GM21619 (cell line): Measurements from ENCODE around the gene CWC25.

Source experiments
- ATAC-seq: cut with Tn5 transposase; IDR thresholded peaks from one replicate; pipeline ENCODE4 v1.9.1; 2021; ENCODE audit not compliant: unreplicated experiment

Gene CWC25

DNA sequence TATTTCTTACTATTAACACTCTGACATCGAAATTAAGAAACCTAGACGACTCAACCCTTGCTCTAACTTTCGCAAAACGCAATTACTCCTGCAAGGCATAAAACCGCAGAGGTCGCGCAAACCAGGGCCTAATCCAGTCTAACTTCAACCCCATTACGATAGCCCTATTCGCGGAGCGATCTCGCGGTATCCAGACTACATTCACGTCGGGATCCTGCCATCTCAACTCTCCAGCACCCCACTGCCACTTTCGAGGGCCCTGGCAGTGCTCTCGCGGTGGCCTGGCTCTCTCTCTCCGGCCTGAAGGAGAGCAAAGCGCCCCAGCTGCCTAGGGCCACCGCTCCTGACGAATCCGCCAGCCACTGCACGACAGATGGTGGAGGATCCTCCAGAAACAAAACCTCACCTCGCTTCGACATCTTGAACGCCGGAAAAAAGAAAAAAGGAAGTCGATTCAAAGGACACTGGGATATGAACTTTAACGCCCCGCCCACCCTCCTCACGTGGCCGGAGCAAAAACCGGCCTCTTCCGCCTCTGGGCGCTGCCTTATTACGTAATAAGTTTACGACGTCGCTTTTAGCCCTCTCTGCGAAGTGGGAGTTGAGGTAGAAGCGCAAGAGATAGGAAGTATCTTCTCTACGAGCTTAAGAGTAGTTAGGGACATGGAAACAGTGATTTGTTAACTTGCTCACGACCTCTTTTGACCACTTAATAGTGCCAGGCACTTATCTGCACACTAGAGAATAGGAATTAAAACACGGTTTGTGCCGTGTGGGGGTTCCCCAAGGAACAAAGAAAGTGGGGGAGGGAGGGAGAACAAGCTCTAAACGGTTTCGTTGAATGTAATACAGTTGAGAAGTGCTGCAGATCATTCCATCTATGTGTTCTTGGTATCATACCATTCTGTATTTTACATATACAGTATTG is 28.4 kb upstream of the CWC25 start, which contains the start of gene RPL23:
RPL23 (minus strand) TSS at position 430 of the 928 bp plus-strand sequence; CDS start at position 419, 11 bp downstream.
- peak; percentile 77 for ATAC-seq

DNA sequence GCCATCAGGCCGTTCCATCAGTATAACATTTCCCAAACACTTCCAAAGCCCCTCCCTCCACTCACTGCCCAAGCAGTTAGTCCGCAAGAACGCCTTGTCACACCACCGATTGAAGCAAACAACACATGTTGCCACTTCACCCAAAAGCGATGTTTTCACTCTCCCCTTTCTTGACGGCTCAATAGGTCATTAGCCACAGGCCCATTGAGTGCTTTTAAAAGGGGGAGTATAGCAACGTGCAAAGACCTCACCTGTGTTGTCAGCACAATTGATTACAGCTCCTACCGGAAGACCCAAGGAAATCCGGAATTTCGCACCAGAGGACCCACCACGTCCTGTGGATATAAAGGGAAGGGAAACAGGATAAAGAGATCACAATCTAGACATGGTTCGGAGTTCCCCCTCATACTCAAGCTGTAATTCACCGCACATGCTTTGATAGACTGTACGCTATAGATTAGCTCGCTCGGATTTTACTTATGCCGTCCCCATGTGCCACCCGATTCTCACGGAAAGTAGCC is 27.7 kb upstream of the CWC25 start:
- no peak for ATAC-seq

DNA sequence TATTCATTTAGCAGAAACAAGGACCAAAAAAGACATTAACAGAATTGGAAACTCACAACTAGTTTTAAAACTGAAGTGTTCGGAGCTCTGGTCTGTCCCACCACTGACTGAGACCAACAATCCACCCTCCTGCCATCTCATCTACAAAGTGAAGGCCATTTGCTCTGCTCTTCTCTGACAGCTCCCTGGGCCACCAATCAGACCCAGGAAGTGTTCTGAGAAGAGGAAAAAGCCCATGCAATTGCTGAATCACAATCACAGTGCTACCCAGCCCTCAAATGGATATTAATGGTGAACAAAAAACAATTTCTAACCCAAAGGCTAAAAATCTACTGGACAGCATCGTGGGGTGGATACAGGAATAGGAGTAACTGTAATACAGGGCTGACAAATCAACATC is 26.3 kb upstream of the CWC25 start:
- ATAC-seq: no peak

DNA sequence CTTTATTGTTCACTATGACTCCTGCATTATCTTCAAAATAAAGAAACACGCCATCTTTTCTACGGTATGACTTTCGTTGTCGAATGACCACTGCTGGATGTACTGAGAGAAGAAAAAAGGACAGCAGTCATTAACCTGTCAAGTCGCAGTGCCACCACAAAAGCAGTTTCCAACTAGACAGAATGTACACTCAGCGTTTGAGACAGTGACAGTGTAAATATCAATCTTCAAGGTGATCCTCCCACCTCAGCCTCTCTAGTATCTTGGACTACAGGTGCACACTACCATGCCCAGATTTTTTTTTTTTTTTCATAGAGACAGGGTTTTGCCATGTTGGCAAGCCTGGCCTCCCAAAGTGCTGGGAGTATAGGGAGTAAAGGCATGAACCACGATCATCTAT is 25.3 kb upstream of the CWC25 start:
- ATAC-seq: no peak

DNA sequence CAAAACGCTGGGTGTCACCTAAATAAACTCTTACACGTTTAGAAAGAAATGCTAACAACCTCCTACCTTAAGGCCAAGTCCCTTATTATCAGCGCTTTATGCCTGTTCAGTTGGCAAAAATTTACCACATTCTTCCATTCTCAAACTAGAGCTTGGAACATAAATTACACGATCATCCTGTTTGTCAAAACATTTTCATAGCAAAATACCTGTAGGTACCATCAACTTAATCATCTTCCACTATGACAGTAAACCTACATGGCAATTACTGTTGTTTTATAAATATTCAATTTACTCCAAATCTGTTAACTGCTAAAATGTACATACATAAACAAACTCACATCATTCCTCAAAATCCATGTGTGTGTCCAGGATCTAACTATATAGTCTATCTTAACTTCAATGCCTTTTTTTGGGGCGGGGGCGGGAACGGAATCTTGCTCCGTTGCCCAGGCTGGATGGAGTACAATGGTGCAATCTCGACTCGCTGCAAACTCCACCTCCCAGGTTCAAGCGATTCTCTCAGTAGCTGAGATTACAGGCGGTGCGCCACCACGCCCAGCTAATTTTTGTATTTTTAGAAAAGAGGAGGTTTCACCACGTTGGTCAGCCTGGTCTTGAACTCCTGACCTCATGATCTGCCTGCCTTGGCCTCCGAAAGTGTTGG is 24.0 kb upstream of the CWC25 start:
- no peak for ATAC-seq

DNA sequence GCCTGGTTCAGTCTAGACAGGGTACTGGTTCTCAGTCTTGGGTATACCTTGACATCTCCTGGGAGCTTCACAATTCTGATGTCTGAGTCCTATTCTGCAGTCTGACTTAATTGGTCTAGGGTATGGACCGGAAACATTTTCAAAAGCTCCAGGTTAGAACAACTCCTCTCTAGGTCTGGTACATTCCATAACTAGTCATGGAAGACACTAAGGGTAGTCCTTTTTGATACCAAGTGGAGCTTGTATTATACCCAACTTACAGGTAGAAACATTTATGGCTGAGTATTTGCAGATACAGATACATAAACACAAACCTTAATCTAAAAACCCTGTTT is 23.4 kb upstream of the CWC25 start:
- no peak for ATAC-seq

DNA sequence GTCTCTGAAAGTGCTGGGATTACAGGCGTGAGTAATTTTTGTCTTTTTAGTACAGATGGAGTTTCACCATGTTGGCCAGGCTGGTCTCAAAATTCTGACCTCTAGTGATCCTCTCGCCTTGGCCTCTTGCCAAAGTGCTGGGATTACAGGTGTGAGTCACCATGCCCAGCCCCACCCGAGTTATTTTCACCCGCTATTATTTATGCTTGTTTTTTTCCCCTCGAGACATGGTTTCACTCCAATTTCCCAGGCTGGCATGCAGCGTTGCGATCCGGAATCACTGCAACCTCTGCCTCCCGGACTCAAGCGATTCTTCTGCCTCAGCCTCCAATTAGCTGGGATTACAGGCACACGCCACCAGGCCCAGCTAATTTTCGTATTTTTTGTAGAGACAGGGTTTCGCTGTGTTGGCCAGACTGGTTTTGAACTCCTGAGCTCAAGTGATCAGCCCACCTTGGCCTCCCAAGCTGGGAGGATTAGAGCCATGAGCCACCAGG is 19.2 kb upstream of the CWC25 start:
- no peak for ATAC-seq

DNA sequence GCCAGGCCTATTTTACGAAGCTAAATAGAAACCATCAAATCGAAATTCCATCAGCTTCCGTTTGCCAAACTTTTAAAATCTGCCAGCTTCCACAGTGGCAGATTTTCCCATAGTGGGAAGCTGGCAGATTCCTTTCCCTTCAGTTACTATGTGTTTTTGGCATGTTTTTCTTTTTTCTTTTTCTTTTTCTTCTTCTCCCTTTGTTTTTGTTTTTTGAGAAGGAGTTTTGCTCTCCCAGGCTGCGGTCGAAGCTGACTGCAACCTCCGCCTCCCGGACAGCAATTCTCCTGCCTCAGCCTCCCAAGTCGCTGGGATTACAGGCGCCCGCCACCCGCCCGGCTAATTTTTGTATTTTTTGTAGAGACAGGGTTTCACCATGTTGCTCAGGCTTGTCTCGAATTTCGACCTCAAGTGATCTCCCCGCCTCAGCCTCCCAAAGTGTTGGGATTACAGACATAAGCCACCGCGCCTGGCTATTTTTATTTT is 684 bp upstream of the CWC25 start:
- no peak for ATAC-seq

DNA sequence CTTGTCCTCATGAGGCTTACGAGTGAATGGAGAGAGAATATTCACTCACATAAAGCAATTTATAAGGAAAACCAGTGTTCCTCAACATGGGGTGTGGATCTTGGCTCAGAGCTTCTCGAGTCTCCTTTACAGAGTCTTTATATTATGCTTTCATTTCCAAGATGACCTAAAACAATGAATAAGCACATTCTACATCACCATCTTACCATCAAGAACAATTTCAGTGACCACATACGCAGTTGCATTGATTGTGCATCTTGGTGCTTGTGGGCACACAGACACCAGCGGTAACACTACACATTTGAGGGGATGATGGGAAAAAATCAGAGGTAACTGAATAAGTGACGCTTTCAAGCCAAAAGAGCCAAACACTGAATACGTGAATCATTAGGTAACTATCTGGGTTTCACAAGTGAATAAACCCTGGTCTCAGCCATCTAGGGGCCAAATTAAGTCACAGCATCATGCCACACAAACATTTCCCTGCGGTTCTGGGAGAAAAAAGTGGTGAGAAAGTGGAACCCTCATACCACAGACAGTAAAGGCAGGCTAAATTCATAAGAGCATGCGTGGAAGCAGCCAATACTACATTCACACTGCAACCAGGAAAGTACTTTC is 9.4 kb downstream of the CWC25 start:
- ATAC-seq: no peak

DNA sequence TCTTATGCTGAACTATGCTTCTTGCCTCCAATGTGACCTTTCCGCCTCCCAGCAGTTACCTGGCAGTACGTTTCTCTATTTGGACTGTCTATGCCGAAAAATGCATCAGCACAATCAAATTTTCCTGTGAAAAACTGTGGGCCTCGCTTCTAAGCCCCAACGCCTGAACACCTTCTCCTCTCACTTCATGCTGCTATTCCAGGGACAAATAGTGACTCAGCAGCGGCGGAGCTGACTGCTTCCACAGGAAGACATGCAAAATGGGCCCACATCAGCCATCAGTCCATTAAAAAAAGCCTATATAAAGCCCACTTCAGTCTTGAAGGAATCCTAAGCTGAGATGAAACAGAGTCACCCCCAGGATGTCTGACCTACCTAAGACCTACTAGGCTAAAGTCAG is 15.3 kb downstream of the CWC25 start:
- no peak for ATAC-seq

DNA sequence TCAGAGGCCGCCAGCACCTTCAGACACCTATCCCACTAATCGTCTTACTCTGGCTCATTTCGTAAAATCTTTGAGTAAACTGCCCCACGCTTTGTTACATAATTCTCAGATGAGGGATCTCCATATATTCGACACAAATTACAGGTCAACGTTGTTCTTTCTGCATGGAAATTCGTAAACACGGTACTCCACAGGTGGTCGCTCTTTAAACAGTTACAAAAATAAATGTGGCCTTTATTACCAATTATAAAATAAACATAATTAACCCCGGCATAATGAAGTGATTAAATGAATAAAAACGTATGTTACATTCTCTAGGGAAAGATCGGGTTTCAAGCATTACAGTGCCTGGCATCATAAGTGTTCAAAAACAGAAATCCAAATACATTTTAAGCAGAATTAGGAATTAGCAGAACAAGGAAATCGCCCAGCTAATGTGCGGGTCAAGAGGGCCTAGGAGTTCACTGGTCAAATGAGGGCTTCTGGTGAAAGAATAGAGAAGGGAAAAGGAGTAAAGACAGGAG is 24.8 kb downstream of the CWC25 start:
- no peak for ATAC-seq

DNA sequence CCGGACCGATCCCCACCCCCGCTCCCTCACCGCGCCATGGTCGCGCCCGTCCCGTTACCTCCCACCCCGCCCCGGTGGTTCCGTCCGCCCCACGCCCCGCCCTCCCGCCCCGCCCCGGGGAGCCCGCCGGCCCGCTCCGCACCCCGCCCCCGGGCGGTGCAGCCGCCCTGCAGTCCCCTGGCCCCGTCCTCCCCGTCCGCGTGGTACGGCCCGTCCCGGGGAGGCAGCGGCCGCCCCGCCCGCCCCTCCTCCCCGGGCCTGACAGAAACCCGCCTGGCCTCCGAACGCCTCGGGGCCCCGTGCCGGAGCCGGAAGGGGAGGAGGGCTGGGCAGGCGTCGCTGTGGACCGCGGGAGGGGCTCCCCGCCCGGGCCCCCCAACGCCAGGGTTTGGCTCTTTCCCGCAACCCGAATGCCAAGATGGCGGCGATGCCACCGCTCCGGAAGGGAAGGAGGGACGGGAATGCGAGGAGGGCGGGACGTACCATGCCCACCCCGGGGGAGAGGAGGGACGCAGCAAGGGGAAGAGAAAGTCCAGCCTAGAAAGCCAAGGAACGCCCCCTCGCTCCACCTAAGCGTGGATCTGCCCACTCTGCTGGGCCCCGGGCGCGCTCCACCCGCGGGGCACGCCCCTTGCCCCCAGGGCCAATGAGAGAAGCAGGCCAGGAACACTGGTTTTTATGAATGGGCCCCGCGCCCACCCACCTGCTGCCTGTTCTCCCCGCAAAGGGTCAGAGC is 25.5 kb downstream of the CWC25 start, which contains the start of gene PIP4K2B:
PIP4K2B (minus strand) TSS at position 56 of the 736 bp plus-strand sequence. CDS start 132 bp downstream, outside the sequence.
- peak; percentile 76 for ATAC-seq

DNA sequence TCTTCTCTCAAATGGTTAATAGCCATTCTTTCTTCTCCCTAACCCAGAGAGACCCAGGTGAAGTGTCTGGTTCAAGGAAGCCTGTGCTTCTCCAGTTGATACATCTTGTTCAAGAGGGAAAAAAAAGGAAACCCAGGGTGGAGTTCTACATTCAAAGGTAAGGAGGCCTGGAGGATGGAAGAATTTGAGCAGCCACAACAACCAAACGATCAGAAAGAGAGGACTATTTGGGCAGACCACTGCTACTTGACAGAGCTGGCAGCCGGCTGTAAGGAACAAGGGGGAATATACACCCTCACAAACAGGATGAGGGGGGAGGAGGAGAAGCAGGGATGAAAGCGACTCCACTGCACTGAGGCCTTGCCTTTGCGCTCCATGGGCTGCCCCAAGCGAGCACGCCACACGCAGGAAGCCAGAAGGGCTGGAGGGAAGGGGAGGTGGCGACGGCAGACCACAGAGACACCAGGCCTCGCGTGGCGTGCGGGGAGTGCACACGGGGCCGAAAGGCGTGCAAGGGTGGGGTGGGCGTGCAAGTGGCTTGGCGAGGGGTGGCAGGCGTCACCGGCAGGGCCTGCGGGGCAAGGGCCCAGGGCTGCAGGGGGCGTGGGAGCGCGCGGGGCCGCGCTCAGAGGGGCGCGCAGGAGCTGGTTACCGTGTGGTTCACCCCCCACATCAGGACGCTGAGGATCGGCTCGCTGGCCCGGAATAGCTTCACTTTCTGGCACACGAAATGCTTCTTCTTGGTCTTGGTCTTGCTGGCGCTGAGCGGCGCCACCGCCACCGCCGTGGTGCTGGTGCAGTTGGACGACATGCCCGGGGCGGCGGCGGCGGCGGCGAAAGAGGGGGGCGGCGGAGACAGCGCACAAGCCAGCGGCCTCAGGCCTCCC is 26.3 kb downstream of the CWC25 start:
- ATAC-seq: peak; percentile 11

DNA sequence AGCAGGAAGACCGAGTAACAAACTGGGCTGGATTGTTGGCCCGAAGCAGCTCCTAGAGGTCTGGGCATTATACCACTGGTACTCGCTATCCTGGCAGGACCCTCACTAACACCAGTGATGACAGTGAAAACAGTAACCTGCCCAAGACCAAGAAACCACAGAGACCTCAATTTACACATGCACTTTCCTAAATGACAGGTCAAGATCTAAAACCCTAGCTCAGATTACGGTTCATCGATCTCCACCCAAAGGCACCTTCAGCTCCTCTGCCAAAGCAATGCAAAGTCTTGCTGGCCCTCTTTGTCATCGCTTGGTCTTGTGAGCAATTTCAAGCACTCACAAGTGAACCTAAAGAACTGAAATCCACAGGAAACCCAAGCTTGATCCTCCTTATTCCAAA is 27.3 kb downstream of the CWC25 start:
- no peak for ATAC-seq

DNA sequence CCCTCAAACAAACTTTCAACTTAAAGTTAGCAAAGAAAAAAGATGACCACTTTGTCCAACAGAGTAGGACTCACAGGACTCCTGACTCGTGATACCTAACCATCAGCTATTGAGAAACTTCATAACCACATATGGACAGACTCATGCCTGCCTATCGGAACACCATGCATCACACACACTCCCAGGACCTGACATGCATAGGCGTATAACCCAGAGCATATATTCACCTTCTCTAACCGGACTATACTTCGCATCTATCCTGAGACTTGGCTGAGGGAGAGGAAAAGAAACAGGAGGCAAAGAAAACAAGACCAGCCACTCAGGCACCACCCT is 28.0 kb downstream of the CWC25 start:
- no peak for ATAC-seq

DNA sequence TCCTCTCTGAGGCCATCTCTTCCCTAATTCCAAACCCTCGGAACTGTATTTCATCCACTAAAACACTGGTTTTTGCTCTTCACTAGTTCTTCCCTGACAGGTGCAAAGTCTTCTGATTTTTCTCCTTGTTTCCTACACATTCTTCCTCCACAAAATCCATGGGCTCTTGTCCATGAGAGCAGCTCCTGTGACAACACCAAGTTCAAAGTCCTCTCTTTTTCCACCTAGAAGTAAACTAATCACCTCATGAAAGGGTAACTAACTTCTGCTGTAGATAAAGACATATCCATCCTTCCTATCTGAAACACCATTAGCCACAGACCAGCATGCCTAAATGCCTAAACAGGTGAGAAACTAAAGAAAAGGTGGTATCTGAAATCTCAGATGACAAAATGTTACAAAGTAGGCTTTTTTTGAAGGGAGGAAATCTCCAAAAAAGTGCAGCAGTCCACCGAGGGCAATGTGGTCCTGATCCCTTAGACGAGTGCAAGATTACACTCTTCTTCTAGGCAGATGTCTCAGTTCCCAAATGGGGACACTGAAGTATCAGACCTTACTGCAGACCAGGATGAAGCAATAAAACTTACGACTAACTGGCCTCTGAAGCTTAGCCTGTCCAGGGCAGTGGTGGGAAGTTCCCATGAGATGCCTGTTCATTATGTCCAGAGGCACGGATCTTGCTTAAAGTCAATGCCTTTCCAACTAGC is 28.5 kb downstream of the CWC25 start:
- ATAC-seq: no peak

DNA sequence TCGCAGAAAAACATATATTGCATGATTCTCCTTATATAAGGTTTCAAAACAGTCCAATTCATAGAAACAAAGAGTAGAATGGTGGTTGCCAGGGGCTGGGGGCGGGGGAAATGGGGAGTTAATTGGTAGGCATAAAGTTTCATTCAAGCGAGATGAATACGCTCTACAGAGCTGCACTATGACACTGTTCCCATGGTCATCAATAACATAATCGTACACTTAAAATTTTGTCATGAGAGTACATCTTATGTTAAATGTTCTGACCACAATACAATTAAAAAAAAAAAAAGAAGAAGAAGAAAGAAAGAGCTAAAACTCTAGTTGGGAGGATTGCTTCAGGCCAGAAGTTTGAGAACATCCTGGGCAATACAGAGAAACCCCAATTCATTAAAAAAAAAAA is 30.9 kb downstream of the CWC25 start:
- ATAC-seq: no peak

DNA sequence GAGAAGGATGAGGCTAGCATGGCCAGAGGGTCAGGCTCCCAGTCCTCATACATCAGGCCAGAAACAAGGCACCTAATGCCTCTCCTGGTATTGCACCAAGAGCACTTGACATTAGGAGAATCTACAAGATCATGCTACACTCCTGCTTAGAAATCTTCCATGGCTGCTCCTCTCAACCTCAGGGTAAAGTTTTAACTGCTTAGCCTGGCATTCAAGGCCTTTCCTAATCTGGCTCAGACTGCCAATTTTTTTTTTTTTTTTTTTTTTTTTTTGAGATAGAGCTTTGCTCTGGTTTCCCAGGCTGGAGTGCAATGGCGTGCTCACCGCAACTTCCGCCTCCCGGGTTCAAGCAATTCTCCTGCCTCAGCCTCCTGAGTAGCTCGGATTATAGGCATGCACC is 34.0 kb downstream of the CWC25 start:
- ATAC-seq: no peak
